SJCRH30 (cell line): ENCODE measurements around the gene NFIB. TPM values are rescaled to one million over a fixed set of nuclear protein-coding genes. Genes with fewer than 3 reads are reported as not detected.
A peak's percentile ranks its signal among the peaks of the same experiment; 100 is the strongest.

Source experiments
- DNase-seq, 2 experiments: peaks; one replicate each; pipeline ENCODE4 v3.0.0-alpha.2; 2015 to 2020
- H3K27ac ChIP-seq: fragments of 250-450 bp; sonication (Bioruptor Pico); 2 replicates; pipeline ENCODE4 v1.5.1; 2020; ENCODE audit warnings: mild to moderate bottlenecking, moderate library complexity
- H3K27me3 ChIP-seq: fragments of 250-450 bp; sonication (Bioruptor Pico); 2 replicates; pipeline ENCODE4 v1.5.1; 2020; ENCODE audit warnings: mild to moderate bottlenecking, moderate library complexity
- H3K36me3 ChIP-seq: fragments of 250-450 bp; sonication (Bioruptor Pico); 2 replicates; pipeline ENCODE4 v1.5.1; 2020; ENCODE audit warnings: mild to moderate bottlenecking, moderate library complexity
- H3K4me1 ChIP-seq: fragments of 250-450 bp; sonication (Bioruptor Pico); 2 replicates; pipeline ENCODE4 v1.5.1; 2020; ENCODE audit warnings: mild to moderate bottlenecking, moderate library complexity
- H3K4me3 ChIP-seq: fragments of 250-450 bp; sonication (Bioruptor Pico); 2 replicates; pipeline ENCODE4 v1.5.1; 2020; ENCODE audit warnings: mild to moderate bottlenecking, moderate library complexity
- H3K9me3 ChIP-seq: fragments of 250-450 bp; sonication (Bioruptor Pico); replicated peaks from 2 replicates; pipeline ENCODE4 v1.5.1; 2020; ENCODE audit warnings: mild to moderate bottlenecking, moderate library complexity
- total RNA-seq: library from RNA; depleted of rRNA; stranded (reverse); fragments of >200 nt; shearing (Covaris generic); gene quantifications from 2 replicates; pipeline ENCODE4 v1.2.3, GENCODE V29; 2014

NFIB gene
- total RNA-seq, 1 experiment from 2014 or later, result 48.1 TPM

GRCh38 chr9:14086495-14086894 lies 227.4 kb downstream of the NFIB start:
- H3K9me3 ChIP-seq, result no peaks in the 10 kb centered on the region
- H3K27me3 ChIP-seq, result no peaks in the 10 kb centered on the region
- H3K4me3 ChIP-seq, result no peak overlapping the region
- peaks cover 28% of the 10 kb centered on the region for H3K4me1 ChIP-seq
- DNase-seq, result no peak
- peaks cover 9% of the 10 kb centered on the region for H3K36me3 ChIP-seq
- H3K27ac ChIP-seq, result no peak overlapping the region

- Histone ChIP-seq H3K4me1 (peaks cover 35% of the 10 kb centered on the region), H3K9me3 (no peaks in the 10 kb centered on the region), H3K36me3 (peaks cover 9% of the 10 kb centered on the region), H3K4me3 (no peak overlapping the region), H3K27me3 (no peaks in the 10 kb centered on the region), H3K27ac (no peak overlapping the region)
- DNase-seq, result no peak
Measured at GRCh38 chr9:14085810-14086209, 228.1 kb downstream of the NFIB start.

DNA sequence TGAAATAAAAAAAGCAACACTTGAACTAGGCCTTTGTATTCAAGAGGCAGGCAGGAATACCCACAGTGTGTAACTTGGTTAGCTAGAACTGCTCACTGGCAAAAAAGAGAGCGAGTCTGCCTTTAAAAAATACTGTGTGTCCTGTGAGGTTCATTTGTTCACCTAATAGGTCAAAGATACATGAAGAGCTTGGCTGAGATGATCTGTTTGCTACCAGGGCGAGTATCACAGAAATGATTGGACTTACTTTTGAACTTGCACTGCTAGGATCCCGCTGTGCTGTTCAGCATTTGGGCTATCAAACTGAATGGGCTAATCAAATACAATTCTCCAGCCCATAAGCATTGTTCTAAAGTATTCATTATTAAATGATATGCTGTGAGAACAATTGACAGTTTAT lies 229.1 kb downstream of the NFIB start:
- Histone ChIP-seq H3K9me3 (no peaks in the 10 kb centered on the region), H3K4me1 (peaks cover 29% of the 10 kb centered on the region), H3K4me3 (no peak overlapping the region), H3K36me3 (peaks cover 9% of the 10 kb centered on the region), H3K27me3 (no peaks in the 10 kb centered on the region), H3K27ac (no peak overlapping the region)
- no peak for DNase-seq

DNA sequence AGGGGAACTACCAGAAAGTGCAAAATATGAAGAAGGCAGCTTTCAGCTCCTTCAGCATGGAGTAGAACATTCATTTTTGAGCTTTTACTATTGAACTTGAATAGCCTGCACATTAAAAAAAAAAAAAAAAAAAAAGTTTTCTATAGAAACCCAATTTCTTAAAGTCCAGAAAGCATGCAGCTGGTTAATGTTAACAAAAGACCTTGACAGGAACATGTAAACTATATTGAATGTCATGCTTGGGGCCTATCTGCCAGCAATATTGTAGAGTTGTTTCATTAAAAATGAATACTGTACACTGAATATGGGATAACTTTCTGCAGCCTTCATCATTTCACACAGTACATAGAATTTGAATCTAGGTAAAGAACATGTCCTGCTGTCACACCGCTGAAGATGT lies 230.6 kb downstream of the NFIB start:
- H3K9me3 ChIP-seq, result no peaks in the 10 kb centered on the region
- no peak for DNase-seq
- peaks cover 9% of the 10 kb centered on the region for H3K36me3 ChIP-seq
- H3K4me3 ChIP-seq, result no peak overlapping the region
- no peaks in the 10 kb centered on the region for H3K27me3 ChIP-seq
- H3K4me1 ChIP-seq, result peaks cover 15% of the 10 kb centered on the region
- no peak overlapping the region for H3K27ac ChIP-seq

DNA sequence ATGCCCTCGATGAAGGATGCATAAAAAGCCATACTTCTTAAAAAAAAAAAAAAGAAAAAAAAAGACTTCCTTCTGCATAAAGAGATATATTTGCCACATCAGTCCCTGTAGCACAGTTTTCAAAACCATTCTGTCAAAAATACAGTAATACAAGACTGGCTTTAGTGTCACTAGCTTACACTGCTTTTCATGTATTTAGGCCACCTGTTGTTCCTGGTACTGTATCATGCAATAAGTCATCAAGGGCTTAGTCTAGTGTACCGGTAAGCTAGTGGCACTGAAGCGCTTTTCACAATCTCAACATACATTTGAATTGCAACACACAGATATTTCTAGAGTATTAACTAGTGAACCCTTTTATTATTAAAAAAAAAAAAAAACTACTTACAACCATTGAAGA lies 231.2 kb downstream of the NFIB start:
- Histone ChIP-seq H3K27ac (no peak overlapping the region), H3K4me1 (peaks cover 15% of the 10 kb centered on the region), H3K9me3 (no peaks in the 10 kb centered on the region), H3K27me3 (no peaks in the 10 kb centered on the region), H3K36me3 (peaks cover 8% of the 10 kb centered on the region), H3K4me3 (no peak overlapping the region)
- peak in 1 of 2 experiments; percentile 49 for DNase-seq

DNA sequence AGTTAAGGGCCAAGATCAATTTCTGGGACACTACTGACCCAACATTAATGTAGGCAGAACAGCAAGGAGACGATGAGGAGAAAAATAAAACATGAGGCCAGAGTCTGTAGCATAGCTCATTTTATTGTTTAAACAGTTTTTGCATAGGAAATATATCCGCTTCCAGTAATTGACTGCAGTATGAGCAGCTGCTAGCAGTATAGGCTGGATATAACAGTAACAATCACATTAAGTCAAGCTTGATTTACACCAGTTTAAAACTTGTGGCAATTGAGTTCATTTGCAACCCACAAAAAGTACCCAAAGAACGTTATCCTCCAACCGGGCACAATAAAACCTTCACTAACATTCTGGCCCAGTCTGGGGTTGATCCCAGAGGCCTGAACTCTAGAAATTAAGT lies 232.2 kb downstream of the NFIB start:
- peaks cover 15% of the 10 kb centered on the region for H3K4me1 ChIP-seq

DNA sequence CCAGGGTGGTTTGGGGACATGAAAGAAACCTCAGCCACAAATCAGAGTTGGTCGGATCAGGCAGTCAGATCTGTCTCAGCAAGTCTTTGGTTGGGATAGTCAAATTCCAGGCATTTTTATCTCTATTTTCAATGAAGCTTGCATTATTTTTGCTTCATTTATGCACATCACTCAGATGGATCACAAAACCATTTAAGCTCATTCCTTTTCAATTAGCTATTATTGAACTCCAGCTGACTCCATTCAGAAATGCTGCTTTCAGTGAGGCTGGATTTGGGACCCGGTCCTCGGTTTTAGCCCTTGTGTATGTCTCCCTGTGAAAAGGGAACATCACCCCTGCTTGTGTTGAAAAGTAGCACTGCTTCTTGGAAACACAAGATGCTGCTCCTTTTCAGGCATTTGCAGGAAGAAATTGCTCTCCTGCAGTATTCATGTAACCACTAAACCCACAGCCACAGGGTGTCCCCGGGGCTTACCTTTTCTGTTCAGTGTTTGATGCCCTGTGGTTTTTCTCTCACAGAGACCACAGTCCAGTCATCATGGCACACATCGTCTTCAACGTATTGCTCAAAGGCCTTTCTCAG lies 232.9 kb downstream of the NFIB start:
- Histone ChIP-seq H3K36me3 (peaks cover 3% of the 10 kb centered on the region; the same call in 1 of the 2 replicates), H3K27ac (no peak overlapping the region), H3K4me3 (no peak overlapping the region), H3K4me1 (peaks cover 15% of the 10 kb centered on the region), H3K9me3 (no peaks in the 10 kb centered on the region), H3K27me3 (no peaks in the 10 kb centered on the region)
- peak in 1 of 2 experiments; percentile 49 for DNase-seq

More for the DNA sequence above, 232.2 kb downstream of the NFIB start:
- Histone ChIP-seq H3K4me3 (no peak overlapping the region), H3K27me3 (no peaks in the 10 kb centered on the region), H3K27ac (no peak overlapping the region), H3K9me3 (no peaks in the 10 kb centered on the region), H3K36me3 (peaks cover 3% of the 10 kb centered on the region; the same call in 1 of the 2 replicates)
- DNase-seq, result no peak

GRCh38 chr9:14079440-14079839 lies 234.5 kb downstream of the NFIB start:
- DNase-seq, result no peak
- Histone ChIP-seq H3K4me3 (no peak overlapping the region), H3K4me1 (peaks cover 15% of the 10 kb centered on the region), H3K9me3 (no peaks in the 10 kb centered on the region), H3K36me3 (peaks cover 3% of the 10 kb centered on the region; the same call in 1 of the 2 replicates), H3K27me3 (no peaks in the 10 kb centered on the region), H3K27ac (no peak overlapping the region)

DNA sequence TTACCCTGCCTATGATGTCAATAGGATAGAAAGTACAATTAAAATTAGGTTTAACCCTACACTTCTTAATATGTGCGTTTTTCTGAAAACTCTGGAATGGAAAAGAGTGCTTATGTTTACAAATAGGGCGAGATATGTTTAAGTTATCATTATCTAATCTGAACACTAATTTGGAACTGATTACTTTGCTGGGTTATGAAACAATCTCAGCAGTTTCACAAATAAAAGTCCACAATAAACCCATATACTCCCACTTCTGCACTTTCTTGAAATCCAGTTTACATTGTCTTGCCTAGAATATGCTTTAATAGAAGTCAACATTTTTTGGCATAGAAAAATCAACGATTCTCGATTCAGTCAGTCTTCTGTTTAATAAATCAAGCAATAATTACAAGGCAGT lies 236.3 kb downstream of the NFIB start:
- no peak for DNase-seq
- no peaks in the 10 kb centered on the region for H3K36me3 ChIP-seq
- no peak overlapping the region for H3K4me3 ChIP-seq
- no peaks in the 10 kb centered on the region for H3K9me3 ChIP-seq
- H3K27ac ChIP-seq, result no peak overlapping the region
- peaks cover 13% of the 10 kb centered on the region for H3K4me1 ChIP-seq
- H3K27me3 ChIP-seq, result no peaks in the 10 kb centered on the region

DNA sequence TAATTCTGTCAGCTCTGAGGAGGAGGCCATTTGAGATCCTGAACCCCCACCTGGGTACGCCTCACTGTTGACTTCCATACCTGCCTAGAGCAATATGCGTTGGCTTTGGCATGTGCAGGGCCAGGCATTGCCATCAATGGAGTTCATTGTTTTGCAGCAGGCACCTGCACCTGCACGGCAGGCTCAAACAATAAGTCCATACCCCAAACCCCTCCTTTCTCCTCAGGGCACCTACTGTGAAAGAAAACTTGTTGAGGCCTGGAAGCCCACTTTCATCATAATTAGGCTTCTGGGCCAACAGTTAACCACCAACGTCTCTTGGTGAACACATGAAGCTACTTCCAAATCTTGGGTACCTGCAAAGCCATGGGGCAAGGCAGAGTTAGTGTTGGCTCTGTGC lies 238.7 kb downstream of the NFIB start:
- Histone ChIP-seq H3K27ac (no peak overlapping the region), H3K4me3 (no peak overlapping the region), H3K9me3 (no peaks in the 10 kb centered on the region), H3K4me1 (peaks cover 3% of the 10 kb centered on the region; the same call in 1 of the 2 replicates), H3K36me3 (no peaks in the 10 kb centered on the region), H3K27me3 (no peaks in the 10 kb centered on the region)
- DNase-seq, result no peak

- Histone ChIP-seq H3K36me3 (no peaks in the 10 kb centered on the region), H3K27me3 (no peaks in the 10 kb centered on the region), H3K4me3 (no peak overlapping the region), H3K9me3 (no peaks in the 10 kb centered on the region), H3K4me1 (no peaks in the 10 kb centered on the region), H3K27ac (no peak overlapping the region)
- no peak for DNase-seq
Measured at GRCh38 chr9:14072850-14073249, 241.1 kb downstream of the NFIB start.

GRCh38 chr9:14071484-14071883 lies 242.5 kb downstream of the NFIB start:
- Histone ChIP-seq H3K36me3 (no peaks in the 10 kb centered on the region), H3K4me3 (no peak overlapping the region), H3K27ac (no peak overlapping the region), H3K4me1 (no peaks in the 10 kb centered on the region), H3K27me3 (no peaks in the 10 kb centered on the region), H3K9me3 (0 out of 2 replicates have a peak, but pooled peaks cover 5% of the 10 kb centered on the region)
- no peak for DNase-seq

- H3K4me3 ChIP-seq, result no peak overlapping the region
- no peaks in the 10 kb centered on the region for H3K27me3 ChIP-seq
- H3K9me3 ChIP-seq, result 0 out of 2 replicates have a peak, but pooled peaks cover 5% of the 10 kb centered on the region
- no peaks in the 10 kb centered on the region for H3K36me3 ChIP-seq
- no peak for DNase-seq
- no peak overlapping the region for H3K27ac ChIP-seq
- H3K4me1 ChIP-seq, result no peaks in the 10 kb centered on the region
Measured at GRCh38 chr9:14068690-14069089, 245.3 kb downstream of the NFIB start.

GRCh38 chr9:14066831-14067230 lies 247.1 kb downstream of the NFIB start:
- no peak for DNase-seq
- Histone ChIP-seq H3K27ac (no peak overlapping the region), H3K9me3 (0 out of 2 replicates have a peak, but pooled peaks cover 5% of the 10 kb centered on the region), H3K4me1 (no peaks in the 10 kb centered on the region), H3K27me3 (no peaks in the 10 kb centered on the region), H3K4me3 (no peak overlapping the region), H3K36me3 (no peaks in the 10 kb centered on the region)

DNA sequence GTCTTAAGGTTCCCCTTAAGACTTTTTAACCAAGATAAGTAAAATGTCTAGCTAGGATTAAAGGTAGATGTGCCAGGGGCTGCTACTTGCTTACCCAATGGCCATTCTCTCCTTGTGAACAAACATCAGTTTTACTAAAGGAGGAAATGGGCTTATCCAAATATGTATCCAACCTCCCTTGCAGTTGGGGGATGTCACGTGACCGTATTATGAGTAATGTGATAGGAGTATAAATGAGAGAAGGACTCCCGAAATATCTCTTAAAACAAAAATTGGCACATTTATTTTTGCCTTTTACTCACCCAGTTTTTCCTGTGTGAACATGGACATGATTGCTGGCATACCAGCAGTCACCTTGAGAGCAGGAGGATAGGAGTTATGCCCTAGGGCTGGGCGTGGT lies 247.9 kb downstream of the NFIB start:
- H3K4me3 ChIP-seq, result no peak overlapping the region
- H3K4me1 ChIP-seq, result no peaks in the 10 kb centered on the region
- H3K27ac ChIP-seq, result no peak overlapping the region
- DNase-seq, result no peak
- H3K27me3 ChIP-seq, result no peaks in the 10 kb centered on the region
- no peaks in the 10 kb centered on the region for H3K36me3 ChIP-seq
- H3K9me3 ChIP-seq, result 0 out of 2 replicates have a peak, but pooled peaks cover 5% of the 10 kb centered on the region

DNA sequence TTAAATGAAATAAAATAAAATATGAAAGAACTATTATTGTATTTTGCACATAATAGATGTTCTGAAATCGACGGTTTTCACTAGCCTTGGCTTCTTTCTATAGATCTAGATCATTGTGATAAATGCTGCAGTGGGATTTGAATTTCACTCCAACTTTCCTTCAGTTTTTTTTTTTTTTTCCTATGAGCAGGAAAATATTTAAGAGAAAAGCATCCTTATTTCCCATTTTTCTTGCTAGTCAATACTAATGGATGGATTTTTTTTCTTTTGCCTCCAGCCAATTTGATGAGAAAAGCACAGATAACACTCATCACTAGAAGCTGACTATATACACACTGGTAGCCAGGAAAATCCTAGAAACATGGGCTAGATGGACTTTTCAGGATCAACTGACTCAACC lies 249.0 kb downstream of the NFIB start:
- Histone ChIP-seq H3K27me3 (no peaks in the 10 kb centered on the region), H3K9me3 (0 out of 2 replicates have a peak, but pooled peaks cover 5% of the 10 kb centered on the region), H3K4me1 (no peaks in the 10 kb centered on the region), H3K36me3 (no peaks in the 10 kb centered on the region), H3K4me3 (no peak overlapping the region), H3K27ac (no peak overlapping the region)
- DNase-seq, result no peak
